Measurements from ENCODE around the gene EIF4A3.

Gene EIF4A3

DNA sequence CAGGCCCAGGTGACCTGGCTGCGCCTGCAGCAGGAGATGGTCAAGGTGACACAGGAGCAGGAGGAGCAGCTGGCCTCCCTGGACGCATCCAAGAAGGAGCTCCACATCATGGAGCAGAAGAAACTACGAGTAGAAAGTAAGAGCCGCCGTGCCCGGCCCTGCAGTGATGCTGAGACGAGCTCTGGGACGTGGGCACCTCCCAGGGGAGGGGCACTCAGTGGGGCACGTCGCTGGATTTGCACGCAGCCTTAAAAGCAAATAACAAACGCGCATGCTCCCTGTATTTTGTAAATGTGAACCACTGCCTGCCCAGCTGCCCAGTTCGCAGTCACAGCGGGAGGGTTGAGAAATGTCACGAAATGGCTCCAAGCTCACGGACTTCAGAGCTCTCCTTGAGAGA lies 60.8 kb downstream of the EIF4A3 start:
- TF ChIP-seq, protein P1, sequence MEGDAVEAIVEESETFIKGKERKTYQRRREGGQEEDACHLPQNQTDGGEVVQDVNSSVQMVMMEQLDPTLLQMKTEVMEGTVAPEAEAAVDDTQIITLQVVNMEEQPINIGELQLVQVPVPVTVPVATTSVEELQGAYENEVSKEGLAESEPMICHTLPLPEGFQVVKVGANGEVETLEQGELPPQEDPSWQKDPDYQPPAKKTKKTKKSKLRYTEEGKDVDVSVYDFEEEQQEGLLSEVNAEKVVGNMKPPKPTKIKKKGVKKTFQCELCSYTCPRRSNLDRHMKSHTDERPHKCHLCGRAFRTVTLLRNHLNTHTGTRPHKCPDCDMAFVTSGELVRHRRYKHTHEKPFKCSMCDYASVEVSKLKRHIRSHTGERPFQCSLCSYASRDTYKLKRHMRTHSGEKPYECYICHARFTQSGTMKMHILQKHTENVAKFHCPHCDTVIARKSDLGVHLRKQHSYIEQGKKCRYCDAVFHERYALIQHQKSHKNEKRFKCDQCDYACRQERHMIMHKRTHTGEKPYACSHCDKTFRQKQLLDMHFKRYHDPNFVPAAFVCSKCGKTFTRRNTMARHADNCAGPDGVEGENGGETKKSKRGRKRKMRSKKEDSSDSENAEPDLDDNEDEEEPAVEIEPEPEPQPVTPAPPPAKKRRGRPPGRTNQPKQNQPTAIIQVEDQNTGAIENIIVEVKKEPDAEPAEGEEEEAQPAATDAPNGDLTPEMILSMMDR (IDR thresholded peaks at IDR 0.05; ENCODE audit: control insufficient read depth, insufficient read depth, low read depth, low read length, missing control alignments), result no peak
- no peak overlapping the region for H3K4me3 ChIP-seq (ENCODE audit: control insufficient read depth, low read depth, low read length)
- DNase-seq (ENCODE audit: low read depth), result no peak

DNA sequence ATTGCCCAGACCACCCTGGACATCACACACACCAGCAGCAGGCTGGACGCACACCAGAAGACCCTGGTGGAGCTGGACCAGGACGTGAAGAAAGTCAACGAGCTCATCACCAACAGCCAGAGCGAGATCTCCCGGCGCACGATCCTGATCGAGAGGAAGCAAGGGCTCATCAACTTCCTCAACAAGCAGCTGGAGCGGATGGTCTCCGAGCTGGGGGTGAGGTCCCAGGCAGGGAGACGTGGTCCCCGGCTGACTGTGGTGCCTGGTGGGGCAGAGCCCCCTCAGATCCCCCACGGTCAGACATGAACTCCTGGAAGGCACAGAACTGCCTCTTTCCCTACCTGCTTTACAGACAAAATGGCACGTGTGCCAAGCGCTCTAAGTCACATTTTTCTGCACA lies 62.2 kb downstream of the EIF4A3 start:
- DNase-seq (ENCODE audit: low read depth), result no peak
- H3K4me3 ChIP-seq (ENCODE audit: control insufficient read depth, low read depth, low read length), result no peak overlapping the region
- TF ChIP-seq, protein P1 (IDR thresholded peaks at IDR 0.05; ENCODE audit: control insufficient read depth, insufficient read depth, low read depth, low read length, missing control alignments), result no peak

Data from AG09309 (cell line).